Mammary epithelial cell (primary cell): ENCODE results near the gene UBE2J2.

ENCODE experiments used
- EZH2 ChIP-seq: IDR thresholded peaks from 2 replicates; pipeline ENCODE4 v1.6.1; 2012; ENCODE audit warnings: low read length, inconsistent platforms, borderline replicate concordance
- TF ChIP-seq, protein P1 (sequence below), 2 donors: IDR thresholded peaks in 1 of 2; conservative IDR thresholded peaks in 1 of 2; 2 replicates each; pipeline ENCODE4 v1.5.1; 2011 to 2012; ENCODE audit warnings: inconsistent platforms in 2 of 2, low read length in 2 of 2, mild to moderate bottlenecking in 2 of 2, control low read depth in 1 of 2, low read depth in 1 of 2; ENCODE audit not compliant: insufficient read depth in 1 of 2; ENCODE audit errors: extremely low read depth in 1 of 2

DNA sequence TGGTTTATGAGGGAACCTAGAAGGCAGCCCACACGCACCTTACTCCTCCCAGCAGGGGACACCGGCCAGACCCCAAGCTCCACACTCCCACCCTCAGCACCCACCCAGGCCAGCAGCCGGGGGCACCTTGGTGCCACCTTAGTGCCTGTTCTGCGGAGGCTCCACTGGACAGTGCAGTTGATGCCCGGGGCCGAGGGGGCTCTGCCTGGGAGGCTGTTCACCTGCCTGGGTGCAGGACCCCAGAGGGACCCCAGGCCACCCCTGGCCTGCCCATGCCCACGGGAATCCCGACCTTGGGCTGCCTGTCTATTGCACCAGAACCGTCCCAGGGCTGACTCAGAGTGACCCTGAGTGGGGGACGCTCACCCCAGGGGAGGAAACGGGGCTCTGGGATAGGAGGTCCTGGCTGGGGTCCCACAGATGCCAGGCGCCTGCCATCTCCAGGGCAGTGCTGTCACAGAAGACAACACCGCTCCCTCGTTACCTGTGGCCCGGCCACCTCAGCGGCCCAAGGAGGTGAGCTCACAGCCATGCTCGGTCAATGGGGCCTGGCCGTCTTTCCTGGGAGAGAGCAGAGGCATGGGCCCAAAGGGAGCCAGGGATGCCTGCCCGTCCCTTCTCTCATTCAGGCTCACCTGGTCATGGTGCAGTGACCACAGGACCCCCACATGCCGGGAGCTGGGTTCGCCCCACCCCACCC, 7.3 kb upstream of the UBE2J2 start:
- TF ChIP-seq, protein P1, sequence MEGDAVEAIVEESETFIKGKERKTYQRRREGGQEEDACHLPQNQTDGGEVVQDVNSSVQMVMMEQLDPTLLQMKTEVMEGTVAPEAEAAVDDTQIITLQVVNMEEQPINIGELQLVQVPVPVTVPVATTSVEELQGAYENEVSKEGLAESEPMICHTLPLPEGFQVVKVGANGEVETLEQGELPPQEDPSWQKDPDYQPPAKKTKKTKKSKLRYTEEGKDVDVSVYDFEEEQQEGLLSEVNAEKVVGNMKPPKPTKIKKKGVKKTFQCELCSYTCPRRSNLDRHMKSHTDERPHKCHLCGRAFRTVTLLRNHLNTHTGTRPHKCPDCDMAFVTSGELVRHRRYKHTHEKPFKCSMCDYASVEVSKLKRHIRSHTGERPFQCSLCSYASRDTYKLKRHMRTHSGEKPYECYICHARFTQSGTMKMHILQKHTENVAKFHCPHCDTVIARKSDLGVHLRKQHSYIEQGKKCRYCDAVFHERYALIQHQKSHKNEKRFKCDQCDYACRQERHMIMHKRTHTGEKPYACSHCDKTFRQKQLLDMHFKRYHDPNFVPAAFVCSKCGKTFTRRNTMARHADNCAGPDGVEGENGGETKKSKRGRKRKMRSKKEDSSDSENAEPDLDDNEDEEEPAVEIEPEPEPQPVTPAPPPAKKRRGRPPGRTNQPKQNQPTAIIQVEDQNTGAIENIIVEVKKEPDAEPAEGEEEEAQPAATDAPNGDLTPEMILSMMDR (conservative IDR thresholded peaks at IDR 0.05 in 1 of 2, IDR thresholded peaks at IDR 0.05 in 1 of 2; ENCODE audit: extremely low read depth in 1 of 2, insufficient read depth in 1 of 2, low read depth in 1 of 2, low read length in 2 of 2): no peak
- TF ChIP-seq EZH2: no peak
